ENCODE results near the gene EXOC6B.
"Not testable (repeated sequence)": the region's sequence is repeated elsewhere in the genome, so short reads cannot be mapped to it uniquely, and the experiment has no call there.

EXOC6B gene

DNA sequence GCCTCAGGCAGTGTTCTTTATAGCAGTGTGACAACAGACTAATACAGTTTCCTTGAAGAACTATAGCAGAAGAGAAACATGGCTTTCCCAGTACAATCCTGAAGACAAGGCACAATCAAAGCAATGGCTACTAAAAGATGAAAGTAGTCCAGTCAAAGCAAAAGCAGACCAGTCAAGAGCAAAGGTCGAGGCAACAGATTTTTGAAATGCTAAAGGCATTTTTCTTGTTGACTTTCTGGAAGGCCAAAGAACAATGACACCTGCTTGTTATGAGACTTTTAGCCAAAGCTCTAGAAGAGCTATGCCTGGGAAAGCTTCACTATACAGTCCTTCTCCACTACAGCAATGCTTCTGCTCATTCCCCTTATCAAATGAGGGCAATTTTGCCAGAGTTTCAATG, 269.9 kb downstream of the EXOC6B start:
- TF ChIP-seq, protein P1, sequence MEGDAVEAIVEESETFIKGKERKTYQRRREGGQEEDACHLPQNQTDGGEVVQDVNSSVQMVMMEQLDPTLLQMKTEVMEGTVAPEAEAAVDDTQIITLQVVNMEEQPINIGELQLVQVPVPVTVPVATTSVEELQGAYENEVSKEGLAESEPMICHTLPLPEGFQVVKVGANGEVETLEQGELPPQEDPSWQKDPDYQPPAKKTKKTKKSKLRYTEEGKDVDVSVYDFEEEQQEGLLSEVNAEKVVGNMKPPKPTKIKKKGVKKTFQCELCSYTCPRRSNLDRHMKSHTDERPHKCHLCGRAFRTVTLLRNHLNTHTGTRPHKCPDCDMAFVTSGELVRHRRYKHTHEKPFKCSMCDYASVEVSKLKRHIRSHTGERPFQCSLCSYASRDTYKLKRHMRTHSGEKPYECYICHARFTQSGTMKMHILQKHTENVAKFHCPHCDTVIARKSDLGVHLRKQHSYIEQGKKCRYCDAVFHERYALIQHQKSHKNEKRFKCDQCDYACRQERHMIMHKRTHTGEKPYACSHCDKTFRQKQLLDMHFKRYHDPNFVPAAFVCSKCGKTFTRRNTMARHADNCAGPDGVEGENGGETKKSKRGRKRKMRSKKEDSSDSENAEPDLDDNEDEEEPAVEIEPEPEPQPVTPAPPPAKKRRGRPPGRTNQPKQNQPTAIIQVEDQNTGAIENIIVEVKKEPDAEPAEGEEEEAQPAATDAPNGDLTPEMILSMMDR (IDR thresholded peaks at IDR 0.05; ENCODE audit: insufficient read depth, low read depth, low read length, missing control alignments), result no peak
- DNase-seq (ENCODE audit: low read depth), result no peak
- H3K4me3 ChIP-seq (ENCODE audit: low read depth, low read length), result no peak overlapping the region

DNA sequence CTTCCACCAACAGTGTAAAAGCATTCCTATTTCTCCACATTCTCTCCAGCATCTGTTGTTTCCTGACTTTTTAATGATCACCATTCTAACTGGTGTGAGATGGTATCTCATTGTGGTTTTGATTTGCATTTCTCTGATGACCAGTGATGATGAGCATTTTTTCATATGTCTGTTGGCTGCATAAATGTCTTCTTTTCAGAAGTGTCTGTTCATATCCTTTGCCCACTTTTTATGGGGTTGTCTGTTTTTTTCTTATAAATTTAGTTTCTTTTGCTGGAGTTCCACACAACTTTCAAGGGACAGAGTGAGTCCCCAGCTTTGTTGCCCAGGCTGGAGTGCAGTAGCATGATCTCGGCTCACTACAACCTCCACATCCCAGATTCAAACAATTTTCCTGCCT, 270.5 kb downstream of the EXOC6B start:
- not testable (repeated sequence) for DNase-seq (ENCODE audit: low read depth); H3K4me3 ChIP-seq (ENCODE audit: low read depth, low read length)

DNA sequence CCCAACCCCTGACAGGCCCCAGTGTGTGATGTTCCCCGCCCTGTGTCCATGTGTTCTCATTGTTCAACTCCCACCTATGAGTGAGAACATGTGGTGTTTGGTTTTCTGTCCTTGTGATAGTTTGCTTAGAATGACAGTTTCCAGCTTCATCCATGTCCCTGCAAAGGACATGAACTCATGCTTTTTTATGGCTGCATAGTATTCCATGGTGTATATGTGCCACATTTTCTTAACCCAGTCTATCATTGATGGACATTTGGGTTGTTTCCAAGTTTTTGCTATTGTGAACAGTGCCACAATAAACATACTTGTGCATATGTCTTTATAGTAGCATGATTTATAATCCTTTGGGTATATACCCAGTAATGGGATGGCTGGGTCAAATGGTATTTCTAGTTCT, 270.9 kb downstream of the EXOC6B start:
- not testable (repeated sequence) for DNase-seq (ENCODE audit: low read depth); H3K4me3 ChIP-seq (ENCODE audit: low read depth, low read length)

DNA sequence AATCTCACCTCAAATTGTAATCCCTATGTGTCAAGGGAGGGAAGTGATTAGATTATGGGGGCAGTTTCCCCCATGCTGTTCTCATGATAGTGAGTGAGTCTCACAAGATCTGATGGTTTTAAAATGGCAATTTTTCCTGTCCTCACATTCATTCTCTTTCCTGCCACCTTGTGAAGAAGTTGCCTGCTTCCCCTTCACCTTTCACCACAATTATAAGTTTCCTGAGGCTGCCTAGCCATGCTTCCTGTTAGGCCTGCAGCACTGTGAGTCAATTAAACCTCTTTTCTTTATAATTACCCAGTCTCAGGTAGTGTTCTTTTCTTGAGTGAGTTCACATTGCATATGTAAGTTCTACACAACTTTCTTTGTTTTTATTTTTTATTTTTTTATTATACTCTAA, 271.5 kb downstream of the EXOC6B start:
- TF ChIP-seq, protein P1 (IDR thresholded peaks at IDR 0.05; ENCODE audit: insufficient read depth, low read depth, low read length, missing control alignments), result no peak

DNA sequence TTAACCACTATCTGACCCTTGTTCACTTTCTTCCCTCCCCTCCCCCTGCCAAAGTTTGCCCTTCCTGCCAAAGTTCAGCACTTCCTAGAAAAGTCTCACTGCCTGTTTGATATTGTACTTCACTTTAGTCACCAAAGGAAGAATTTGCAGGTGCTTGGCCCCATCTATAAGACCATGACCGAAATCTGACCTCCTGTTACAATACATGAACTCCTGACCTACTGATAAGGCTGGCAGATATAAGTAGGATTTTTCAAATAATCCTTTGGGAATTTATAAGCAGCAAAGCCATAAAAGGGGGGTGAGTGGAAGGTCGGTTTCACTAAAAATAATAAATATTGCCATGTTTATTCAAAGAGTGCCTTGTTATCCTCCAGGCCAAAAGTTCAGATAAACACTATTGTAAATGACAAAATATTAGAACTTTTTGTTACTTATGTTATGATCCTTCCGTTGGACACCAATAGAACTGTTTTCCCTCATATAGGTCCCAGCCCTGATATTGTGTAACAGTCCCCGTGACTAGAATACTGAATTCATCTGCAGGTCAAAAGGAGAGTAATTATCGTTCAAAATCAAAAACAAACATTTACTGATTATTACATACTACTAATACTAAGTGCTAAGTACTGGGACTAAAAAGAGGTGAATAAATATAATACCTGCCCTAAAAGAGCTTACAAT, 277.6 kb downstream of the EXOC6B start:
- DNase-seq (ENCODE audit: low read depth), result no peak
- no peak overlapping the region for H3K4me3 ChIP-seq (ENCODE audit: low read depth, low read length)
- TF ChIP-seq, protein P1 (IDR thresholded peaks at IDR 0.05; ENCODE audit: insufficient read depth, low read depth, low read length, missing control alignments), result no peak

More for the DNA sequence above, 271.5 kb downstream of the EXOC6B start:
- H3K4me3 ChIP-seq (ENCODE audit: low read depth, low read length), result no peak overlapping the region
- no peak for DNase-seq (ENCODE audit: low read depth)

DNA sequence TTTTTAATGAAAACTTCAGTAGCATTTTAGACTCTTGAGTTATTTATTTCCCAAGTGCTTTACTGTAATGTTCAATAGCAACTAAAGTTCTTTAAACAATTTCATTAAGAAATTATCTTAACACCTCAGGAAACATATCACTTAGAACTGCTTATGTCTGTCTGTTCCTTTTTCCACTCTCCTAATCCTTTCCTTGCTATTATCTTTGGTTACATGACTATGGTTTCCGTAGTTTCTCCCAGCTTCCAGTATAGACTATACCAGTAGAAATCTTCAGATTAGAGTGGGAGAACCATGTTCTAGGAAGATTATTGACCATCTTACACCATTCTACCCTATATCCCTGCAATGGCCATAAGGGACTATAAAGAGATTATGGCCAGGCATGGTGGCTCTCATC, 280.0 kb downstream of the EXOC6B start:
- no peak for DNase-seq (ENCODE audit: low read depth)
- H3K4me3 ChIP-seq (ENCODE audit: low read depth, low read length), result no peak overlapping the region
- TF ChIP-seq, protein P1 (IDR thresholded peaks at IDR 0.05; ENCODE audit: insufficient read depth, low read depth, low read length, missing control alignments), result no peak

DNA sequence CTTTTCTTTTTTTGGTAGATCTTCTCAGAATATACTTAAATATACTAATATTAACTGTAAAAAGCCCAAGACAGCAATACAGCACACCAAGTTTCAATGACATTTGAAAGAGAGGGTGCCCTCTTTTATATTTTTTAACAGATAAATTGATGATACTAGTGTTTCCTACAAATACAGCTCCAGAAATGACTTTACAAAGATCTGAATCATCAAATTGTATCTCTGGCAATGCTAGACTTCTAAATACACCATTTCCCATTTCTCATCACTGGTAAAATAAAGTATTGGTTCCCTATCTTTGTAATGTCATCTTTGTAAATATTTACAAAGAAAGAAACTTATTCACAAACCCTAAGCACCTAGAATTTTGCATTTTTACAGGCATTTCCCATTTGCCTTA, 281.3 kb downstream of the EXOC6B start:
- TF ChIP-seq, protein P1 (IDR thresholded peaks at IDR 0.05; ENCODE audit: insufficient read depth, low read depth, low read length, missing control alignments), result no peak
- no peak for DNase-seq (ENCODE audit: low read depth)
- no peak overlapping the region for H3K4me3 ChIP-seq (ENCODE audit: low read depth, low read length)

DNA sequence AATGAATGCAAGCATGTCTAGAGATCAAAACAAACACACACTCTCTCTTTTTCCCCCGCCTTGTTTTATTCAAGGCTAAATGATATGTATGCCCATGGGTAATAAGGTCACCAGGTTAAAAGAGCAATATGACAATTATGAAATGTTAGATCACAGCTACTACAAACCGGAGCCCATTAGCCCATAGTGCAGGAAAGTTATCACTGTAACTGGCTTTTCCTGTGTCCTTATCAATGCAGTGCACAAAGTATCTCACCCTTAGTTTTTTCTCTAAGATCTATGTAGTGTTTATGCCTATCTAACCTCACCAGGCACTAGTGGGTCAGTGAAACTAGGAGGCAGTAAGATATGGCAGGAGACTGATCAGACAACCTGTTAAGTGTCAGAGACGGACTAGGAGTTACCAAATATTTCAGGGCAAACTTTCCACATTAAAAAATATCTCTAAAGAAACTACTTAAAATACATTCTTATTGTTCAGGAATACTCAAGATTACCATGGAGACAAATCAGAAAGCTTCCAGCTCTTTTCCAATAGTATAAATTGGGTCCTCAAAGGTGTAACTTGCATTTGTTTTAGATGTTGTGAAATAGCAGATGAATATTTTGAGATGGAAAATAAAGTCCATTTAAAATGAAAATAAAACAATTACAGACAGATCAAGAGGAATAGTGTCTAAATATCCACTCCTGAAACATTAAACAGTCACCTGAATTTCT, 282.2 kb downstream of the EXOC6B start:
- DNase-seq (ENCODE audit: low read depth), result no peak
- H3K4me3 ChIP-seq (ENCODE audit: low read depth, low read length), result no peak overlapping the region
- TF ChIP-seq, protein P1 (IDR thresholded peaks at IDR 0.05; ENCODE audit: insufficient read depth, low read depth, low read length, missing control alignments), result no peak
